NOMO-1 treated with DMSO at 0.1 percent for 48 hours (cell line): Measurements from ENCODE around the gene MPHOSPH8.
"Not testable (repeated sequence)": the region's sequence is repeated elsewhere in the genome, so short reads cannot be mapped to it uniquely, and the experiment has no call there.

ENCODE experiments used
- DNase-seq: peaks from one replicate; lab custom pipeline; 2025; ENCODE audit not compliant: unreplicated experiment; lab: John Stamatoyannopoulos, UW

Gene MPHOSPH8

DNA sequence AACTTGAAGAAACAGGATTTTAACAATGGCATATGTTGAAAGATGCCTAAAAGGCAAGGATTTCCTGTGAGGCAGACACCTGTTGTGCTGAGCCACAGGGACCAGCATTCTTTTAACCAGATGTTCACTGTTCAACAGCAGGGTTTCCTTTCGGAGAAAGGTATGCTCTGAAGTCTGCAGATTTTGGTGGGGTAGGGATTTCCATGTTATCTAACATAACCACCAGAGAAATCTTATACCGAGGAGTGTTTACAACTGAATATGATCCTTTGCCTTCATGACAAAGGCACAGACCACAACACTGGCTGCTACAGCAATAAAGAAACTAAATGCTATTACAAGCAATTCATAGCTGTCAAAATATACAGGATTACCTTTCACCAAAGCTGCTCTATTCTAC is 48.1 kb downstream of the MPHOSPH8 start:
- no peak for DNase-seq

DNA sequence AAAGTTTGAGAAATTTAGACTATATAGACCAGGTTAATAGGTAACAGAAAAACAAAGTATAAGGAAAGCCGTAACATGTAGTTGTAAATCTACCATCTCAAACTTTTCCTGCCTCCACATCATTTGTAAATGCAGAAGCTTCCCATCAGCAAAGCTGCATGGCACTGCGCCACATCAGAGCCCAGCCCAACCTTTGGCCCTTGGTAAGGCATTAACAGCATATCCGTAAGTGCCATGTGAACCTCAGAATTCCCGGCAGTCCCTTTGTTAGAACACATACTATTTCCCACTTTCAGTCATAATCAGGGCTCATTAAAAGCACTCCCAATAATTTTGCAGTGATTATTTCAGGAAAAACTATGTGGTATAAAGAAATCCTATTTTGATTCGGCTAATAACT is 51.6 kb downstream of the MPHOSPH8 start:
- DNase-seq, result no peak

DNA sequence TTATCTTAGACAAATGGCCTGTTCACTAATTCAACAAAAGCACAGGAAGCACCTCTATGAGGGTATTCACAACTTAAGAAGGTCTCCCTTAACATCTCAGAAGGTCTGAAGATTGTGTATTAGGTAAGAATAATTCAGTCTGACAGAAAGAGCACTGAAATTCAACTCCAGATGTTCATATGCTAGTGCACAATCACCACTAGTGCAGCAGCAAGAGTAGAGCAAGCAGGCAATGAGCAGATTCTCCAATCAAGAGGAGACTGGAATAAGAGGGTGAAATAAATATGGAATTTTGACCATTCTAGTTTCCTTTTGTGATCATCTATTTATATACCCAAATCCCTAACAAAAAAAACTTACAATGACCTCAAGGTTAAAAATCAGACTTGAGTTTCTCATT is 52.0 kb downstream of the MPHOSPH8 start:
- no peak for DNase-seq

DNA sequence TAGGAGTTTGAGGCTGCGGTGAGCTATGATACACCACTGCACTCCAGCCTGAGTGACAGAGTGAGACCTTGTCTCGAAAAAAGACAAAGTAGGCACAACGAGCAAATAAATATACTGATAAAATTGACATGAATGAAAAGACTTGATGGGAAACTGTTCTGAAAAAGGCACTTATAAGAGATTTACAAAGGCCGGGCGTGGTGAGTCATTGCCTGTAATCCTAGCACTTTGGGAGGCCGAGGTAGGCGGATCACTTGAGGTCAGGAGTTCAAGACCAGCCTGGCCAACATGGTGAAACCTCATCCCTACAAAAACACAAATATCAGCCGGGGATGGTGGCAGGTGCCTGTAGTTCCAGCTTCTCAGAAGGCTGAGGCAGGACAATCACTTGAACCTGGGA is 58.0 kb downstream of the MPHOSPH8 start:
- DNase-seq, result not testable (repeated sequence)

DNA sequence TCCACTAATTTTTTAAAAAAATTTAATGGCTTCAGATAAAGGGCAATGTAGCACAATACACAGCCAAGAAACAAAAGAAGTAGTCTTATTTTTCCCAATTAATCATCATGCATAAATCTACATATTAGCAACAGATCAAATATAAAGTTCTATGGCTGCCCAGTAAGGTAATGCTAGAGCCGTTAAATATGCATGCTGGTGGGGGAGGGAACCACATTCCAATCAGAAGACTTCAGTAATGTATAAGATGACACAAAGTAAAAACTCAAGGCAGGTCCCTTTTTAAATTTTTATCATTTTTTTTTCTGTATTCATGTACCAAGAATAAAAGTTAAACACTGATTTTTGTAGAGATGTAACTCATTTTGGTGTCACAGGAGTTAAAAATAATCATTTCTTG is 62.0 kb downstream of the MPHOSPH8 start:
- DNase-seq, result no peak

DNA sequence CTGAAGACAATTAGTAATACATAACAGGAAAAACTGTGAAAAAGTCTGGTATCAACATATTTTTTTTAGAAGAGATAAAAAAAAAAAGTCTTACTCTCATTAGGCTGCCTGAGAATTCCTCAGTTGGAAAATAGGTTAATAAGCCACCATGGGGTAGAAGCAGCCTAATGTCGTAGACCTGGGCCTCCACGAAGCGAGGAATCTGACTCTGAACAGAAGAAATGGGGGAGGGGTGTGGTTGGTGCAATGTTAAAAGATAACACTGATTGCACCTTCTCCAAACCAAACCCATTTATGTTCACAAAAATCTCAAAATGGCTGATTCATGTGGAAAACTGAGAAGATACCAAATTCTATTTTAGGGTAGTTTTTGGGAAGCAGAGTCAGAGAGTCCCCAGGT is 62.4 kb downstream of the MPHOSPH8 start:
- no peak for DNase-seq

DNA sequence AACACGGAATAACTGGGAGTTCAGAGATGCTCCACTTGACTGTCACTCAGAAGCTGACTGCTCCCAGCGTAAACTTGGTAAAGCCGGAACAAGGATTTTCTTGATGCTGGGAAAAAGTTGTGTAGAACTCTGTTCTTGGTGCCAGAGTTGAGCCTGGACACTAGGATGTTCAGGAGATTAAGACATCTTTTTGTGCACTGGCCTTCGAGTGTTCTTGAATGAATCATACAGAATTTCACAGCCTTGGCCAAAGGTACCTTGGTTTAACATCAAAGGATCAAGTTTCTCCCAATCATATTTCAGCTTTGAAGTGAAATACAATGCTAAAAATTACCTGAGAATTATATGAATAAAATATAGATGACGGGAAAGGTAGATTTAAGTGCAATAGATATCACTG is 67.5 kb downstream of the MPHOSPH8 start:
- not testable (repeated sequence) for DNase-seq

DNA sequence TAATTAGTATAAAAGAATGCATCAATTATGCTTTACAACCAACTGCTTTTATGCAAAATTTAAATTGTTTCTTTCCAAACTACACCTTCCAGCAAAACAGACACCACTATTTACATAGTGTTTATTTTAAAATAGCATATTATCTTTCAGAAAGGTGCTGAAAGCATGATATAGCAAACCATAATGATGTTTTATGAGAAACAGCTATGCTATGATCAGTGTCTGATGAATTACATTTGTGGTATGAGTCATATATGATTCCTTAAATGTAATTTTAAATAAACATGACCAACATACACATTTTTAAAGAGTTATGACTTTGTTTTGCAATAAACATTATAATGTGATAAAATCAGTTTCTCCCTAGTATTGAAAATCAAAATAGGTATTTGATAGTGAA is 68.2 kb downstream of the MPHOSPH8 start:
- DNase-seq, result not testable (repeated sequence)

DNA sequence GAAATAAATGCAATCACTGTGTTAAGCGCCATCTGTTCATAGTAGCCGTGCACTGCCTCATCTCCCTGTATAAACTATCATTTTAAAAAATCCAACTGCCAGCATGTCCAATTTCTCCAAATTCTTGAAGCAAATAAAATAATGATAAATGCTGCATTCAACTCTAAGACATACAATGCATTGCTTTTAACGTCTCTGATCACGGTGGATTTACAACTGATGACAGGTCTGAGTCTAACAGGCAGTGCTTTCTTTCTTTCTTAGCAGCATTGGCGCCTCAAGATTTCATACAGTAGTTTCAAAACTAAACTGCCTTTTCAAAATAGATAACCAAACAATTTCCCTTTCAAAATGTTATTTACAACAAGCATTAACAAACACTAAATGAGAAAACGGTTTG is 70.8 kb downstream of the MPHOSPH8 start:
- DNase-seq, result not testable (repeated sequence)

DNA sequence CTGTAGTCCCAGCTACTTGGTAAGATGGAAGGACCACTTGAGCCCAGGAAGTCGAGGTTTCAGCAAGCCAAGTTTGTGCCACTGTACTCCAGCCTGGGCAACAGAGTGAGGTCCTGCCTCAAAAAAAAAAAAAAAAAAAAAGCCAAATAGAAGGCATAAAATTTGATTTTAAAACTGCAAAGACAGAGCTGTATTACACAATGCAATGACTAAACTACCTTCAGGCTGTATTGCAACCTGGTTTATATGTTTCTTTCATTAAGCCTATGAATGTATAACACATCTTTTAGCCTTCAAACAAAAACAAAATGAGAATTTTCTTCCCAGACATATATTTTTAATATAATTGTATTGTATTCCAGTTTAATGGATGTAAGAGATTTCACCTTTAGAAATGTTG is 75.6 kb downstream of the MPHOSPH8 start:
- DNase-seq, result not testable (repeated sequence)

DNA sequence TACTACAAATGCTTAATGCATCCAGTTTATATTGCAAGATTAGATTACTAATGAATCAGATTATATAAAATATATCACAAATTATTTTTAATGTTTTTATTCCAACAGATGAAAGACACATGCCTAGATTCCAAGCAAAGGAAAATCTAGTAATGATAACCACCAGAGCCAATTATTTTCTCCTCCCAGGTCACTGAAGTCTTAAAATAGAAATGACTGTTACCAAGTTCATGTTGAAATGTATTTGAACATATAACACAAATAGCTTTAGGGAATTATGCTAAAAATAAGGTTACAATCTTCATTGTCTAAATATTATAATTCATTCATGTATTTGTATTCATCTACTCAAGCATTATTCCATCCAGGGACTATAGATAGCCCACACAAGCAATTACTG is 76.3 kb downstream of the MPHOSPH8 start:
- DNase-seq, result not testable (repeated sequence)

DNA sequence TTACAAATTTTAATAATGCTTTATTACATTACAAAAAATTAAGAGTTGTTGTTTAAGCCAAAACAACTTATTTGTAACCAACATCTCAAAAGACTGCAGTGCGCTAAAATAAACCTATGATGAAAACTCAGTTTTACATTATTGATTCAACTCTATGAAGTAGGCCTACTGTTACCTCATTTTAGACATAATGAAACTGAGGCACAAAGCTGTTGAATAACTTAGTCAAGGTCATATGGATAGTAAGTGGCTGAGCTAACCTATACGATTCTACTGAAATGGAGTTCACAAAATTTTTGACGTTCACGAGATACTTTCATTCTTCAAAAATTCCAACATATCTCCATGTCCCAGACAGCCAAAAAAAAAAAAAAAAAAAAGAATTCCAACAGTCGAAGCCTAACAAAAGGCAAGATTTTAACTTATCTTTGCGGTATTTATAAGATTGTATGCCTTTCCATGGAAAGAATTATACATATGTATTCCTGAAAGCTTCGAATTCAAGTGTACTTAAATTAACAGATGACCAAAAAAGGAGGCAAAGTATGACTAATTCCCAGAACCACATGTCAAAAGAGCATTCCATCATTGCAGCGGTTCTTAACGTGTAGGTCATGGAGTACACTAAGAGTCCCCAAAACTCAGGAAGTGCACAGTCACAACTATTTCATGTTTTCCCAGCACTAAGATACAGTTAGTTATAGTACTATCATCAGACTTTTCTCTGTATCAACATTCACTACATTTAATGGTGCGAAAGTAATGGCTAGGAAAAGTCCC is 79.9 kb downstream of the MPHOSPH8 start:
- DNase-seq, result no peak

DNA sequence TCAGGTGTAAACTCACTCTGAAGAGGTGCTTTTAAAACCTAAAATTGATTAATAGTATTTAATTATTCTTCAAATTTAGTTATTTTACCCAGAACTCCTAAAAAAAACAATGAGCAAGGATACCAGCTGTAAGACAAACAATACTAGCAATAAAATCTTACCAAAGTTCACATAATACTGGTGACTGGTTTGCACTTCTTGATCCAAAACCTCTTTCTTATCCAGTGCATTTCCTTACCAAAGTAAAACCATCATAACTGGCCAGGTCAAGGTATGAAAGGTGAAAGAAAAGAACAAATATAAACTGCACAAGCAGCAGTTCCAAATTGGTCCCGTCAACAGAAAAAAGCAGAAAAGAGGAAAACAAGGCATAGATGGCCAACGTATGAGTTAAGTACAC is 86.6 kb downstream of the MPHOSPH8 start:
- DNase-seq, result no peak
